ENCODE data around the gene TMEM259.

The TMEM259 gene

GRCh38 chr19:1016647-1017114 lies 4.2 kb downstream of the TMEM259 start:
- no peak for DNase-seq (ENCODE audit: low spot score)

GRCh38 chr19:1015782-1016646 lies 4.9 kb downstream of the TMEM259 start:
- DNase-seq (ENCODE audit: low spot score): no peak

GRCh38 chr19:1015061-1015781 lies 5.7 kb downstream of the TMEM259 start:
- no peak for DNase-seq (ENCODE audit: low spot score)

- DNase-seq (ENCODE audit: low spot score): no peak
Measured at GRCh38 chr19:1014161-1015060, 6.5 kb downstream of the TMEM259 start.

- DNase-seq (ENCODE audit: low spot score): no peak
Measured at GRCh38 chr19:1013218-1013617, 7.7 kb downstream of the TMEM259 start.

- no peak for DNase-seq (ENCODE audit: low spot score)
Measured at GRCh38 chr19:1012334-1012733, 8.6 kb downstream of the TMEM259 start.

- no peak for DNase-seq (ENCODE audit: low spot score)
Measured at GRCh38 chr19:1011831-1012333, 9.0 kb downstream of the TMEM259 start.

GRCh38 chr19:1010586-1011510 lies 10.1 kb downstream of the TMEM259 start:
- DNase-seq (ENCODE audit: low spot score): no peak

- no peak for DNase-seq (ENCODE audit: low spot score)
Measured at GRCh38 chr19:1009981-1010538, 10.9 kb downstream of the TMEM259 start.

- no peak for DNase-seq (ENCODE audit: low spot score)
Measured at GRCh38 chr19:1009041-1009980, 11.6 kb downstream of the TMEM259 start.

- no peak for DNase-seq (ENCODE audit: low spot score)
Measured at GRCh38 chr19:1008268-1009040, 12.5 kb downstream of the TMEM259 start.

- no peak for DNase-seq (ENCODE audit: low spot score)
Measured at GRCh38 chr19:1007399-1008251, 13.3 kb downstream of the TMEM259 start.

GRCh38 chr19:1006711-1007398 lies 14.1 kb downstream of the TMEM259 start:
- no peak for DNase-seq (ENCODE audit: low spot score)

GRCh38 chr19:1004803-1005664 lies 15.9 kb downstream of the TMEM259 start:
- no peak for DNase-seq (ENCODE audit: low spot score)

- no peak for DNase-seq (ENCODE audit: low spot score)
Measured at GRCh38 chr19:1004204-1004802, 16.6 kb downstream of the TMEM259 start.

GRCh38 chr19:1003283-1003682 lies 17.6 kb downstream of the TMEM259 start:
- DNase-seq (ENCODE audit: low spot score): no peak
